OCI-LY7 (cell line): ENCODE results near the gene EPN1. TPM values are rescaled to one million over a fixed set of nuclear protein-coding genes. Genes with fewer than 3 reads are reported as not detected.

Source experiments
- BruUV-seq: library from RNA; stranded (reverse); fragments of 400-500 nt; replicated peaks from 2 replicates; lab custom pipeline; 2021; lab: Mats Ljungman, UMichigan
- CTCF ChIA-PET: fragments of 300-600 bp; sonication (Branson Sonifier 250); formaldehyde crosslinking; loops from one replicate; lab custom pipeline; 2022; ENCODE audit warnings: antibody characterized with exemption; ENCODE audit not compliant: unreplicated experiment; lab: Charles Lee
- POLR2A ChIA-PET: fragments of 300-600 bp; sonication (Branson Sonifier 250); formaldehyde crosslinking; loops from one replicate; lab custom pipeline; 2022; ENCODE audit warnings: antibody characterized with exemption; lab: Charles Lee
- DNase-seq: peaks from one replicate; pipeline ENCODE4 v3.0.0-alpha.2; 2015; ENCODE audit warnings: low spot score
- H2AFZ ChIP-seq: fragments of 200-600 bp; sonication (generic), shearing (Covaris generic); 2 replicates; pipeline ENCODE4 v1.6.1; 2014; ENCODE audit warnings: mild to moderate bottlenecking, antibody characterized with exemption, low read length, moderate library complexity
- H3K27ac ChIP-seq: fragments of 200-600 bp; sonication (generic); 2 replicates; pipeline ENCODE4 v1.5.1; 2014; ENCODE audit warnings: mixed run types, low read depth, mild to moderate bottlenecking, moderate library complexity, low read length, inconsistent platforms; ENCODE audit not compliant: poor library complexity, severe bottlenecking
- H3K36me3 ChIP-seq: fragments of 200-600 bp; sonication (generic); 2 replicates; pipeline ENCODE4 v1.6.1; 2014; ENCODE audit warnings: mild to moderate bottlenecking, antibody characterized with exemption, low read length, moderate library complexity, mixed read lengths; ENCODE audit not compliant: insufficient read depth
- H3K4me1 ChIP-seq: fragments of 200-600 bp; sonication (generic); 2 replicates; pipeline ENCODE4 v1.5.1; 2014; ENCODE audit warnings: mild to moderate bottlenecking, low read length; ENCODE audit not compliant: insufficient read depth, poor library complexity, severe bottlenecking
- H3K4me2 ChIP-seq: fragments of 200-600 bp; sonication (generic); 2 replicates; pipeline ENCODE4 v1.6.1; 2014; ENCODE audit warnings: mild to moderate bottlenecking, low read length
- H3K4me3 ChIP-seq: fragments of 200-600 bp; sonication (generic); 2 replicates; pipeline ENCODE4 v1.5.1; 2014; ENCODE audit warnings: mild to moderate bottlenecking, low read depth, low read length; ENCODE audit not compliant: poor library complexity, severe bottlenecking
- H3K79me2 ChIP-seq: fragments of 200-600 bp; sonication (generic); 2 replicates; pipeline ENCODE4 v1.6.1; 2016; ENCODE audit warnings: low read depth, mild to moderate bottlenecking, low read length, moderate library complexity, mixed read lengths; ENCODE audit not compliant: insufficient read depth
- H3K9me2 ChIP-seq: fragments of 200-600 bp; sonication (generic); 2 replicates; pipeline ENCODE4 v1.6.1; 2016; ENCODE audit warnings: mild to moderate bottlenecking, low read length, mixed read lengths; ENCODE audit not compliant: insufficient read depth
- H3K9me3 ChIP-seq: fragments of 200-600 bp; sonication (generic); 2 replicates; pipeline ENCODE4 v1.6.1; 2014; ENCODE audit warnings: mild to moderate bottlenecking, mixed run types, low read length, mixed read lengths
- H4K20me1 ChIP-seq: fragments of 200-600 bp; sonication (generic); 2 replicates; pipeline ENCODE4 v1.6.1; 2014; ENCODE audit warnings: mild to moderate bottlenecking, antibody characterized with exemption, low read length, moderate library complexity, mixed read lengths; ENCODE audit not compliant: insufficient read depth
- EZH2phosphoT487 ChIP-seq: fragments of 200-600 bp; sonication (generic); IDR thresholded peaks from 2 replicates; pipeline ENCODE4 v1.6.1; 2018; ENCODE audit warnings: low read depth, borderline replicate concordance, mild to moderate bottlenecking, mixed run types, antibody characterized with exemption, low read length, moderate library complexity, mixed read lengths
- intact Hi-C: fragments of 100-400 bp; cut with micrococcal nuclease; formaldehyde crosslinking; loops from one replicate; pipeline ENCODE4 v1.10.0; 2022; ENCODE audit not compliant: unreplicated experiment
- total RNA-seq, 2 experiments: library from RNA; depleted of rRNA in 1 of 2; stranded (reverse); fragments of >200 nt in 1 of 2; shearing (Covaris generic) in 1 of 2; gene quantifications; 2 replicates each; pipeline ENCODE4 v1.2.3, GENCODE V29; 2014 to 2022
- TF ChIP-seq, protein P1 (sequence below): fragments of 200-600 bp; sonication (generic); conservative IDR thresholded peaks from 2 replicates; pipeline ENCODE4 v1.5.1; 2014; ENCODE audit warnings: mild to moderate bottlenecking, antibody characterized with exemption, low read length, moderate library complexity, mixed read lengths

The EPN1 gene
- total RNA-seq, 2 experiments from 2014 or later: 40.5 to 120 TPM

- TF ChIP-seq, protein P1, sequence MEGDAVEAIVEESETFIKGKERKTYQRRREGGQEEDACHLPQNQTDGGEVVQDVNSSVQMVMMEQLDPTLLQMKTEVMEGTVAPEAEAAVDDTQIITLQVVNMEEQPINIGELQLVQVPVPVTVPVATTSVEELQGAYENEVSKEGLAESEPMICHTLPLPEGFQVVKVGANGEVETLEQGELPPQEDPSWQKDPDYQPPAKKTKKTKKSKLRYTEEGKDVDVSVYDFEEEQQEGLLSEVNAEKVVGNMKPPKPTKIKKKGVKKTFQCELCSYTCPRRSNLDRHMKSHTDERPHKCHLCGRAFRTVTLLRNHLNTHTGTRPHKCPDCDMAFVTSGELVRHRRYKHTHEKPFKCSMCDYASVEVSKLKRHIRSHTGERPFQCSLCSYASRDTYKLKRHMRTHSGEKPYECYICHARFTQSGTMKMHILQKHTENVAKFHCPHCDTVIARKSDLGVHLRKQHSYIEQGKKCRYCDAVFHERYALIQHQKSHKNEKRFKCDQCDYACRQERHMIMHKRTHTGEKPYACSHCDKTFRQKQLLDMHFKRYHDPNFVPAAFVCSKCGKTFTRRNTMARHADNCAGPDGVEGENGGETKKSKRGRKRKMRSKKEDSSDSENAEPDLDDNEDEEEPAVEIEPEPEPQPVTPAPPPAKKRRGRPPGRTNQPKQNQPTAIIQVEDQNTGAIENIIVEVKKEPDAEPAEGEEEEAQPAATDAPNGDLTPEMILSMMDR: no peak
- no peak for TF ChIP-seq EZH2phosphoT487
- no peak overlapping the region for H2AFZ ChIP-seq
- H3K36me3 ChIP-seq: peaks cover 86% of the 10 kb centered on the region
- BruUV-seq: no TSS peak
- H4K20me1 ChIP-seq: no peaks in the 10 kb centered on the region; the same call in 1 of the 2 replicates
- peak overlapping the region; percentile 11; the same call in 1 of the 2 replicates for H3K4me2 ChIP-seq
- peak overlapping the region; percentile 21 for H3K27ac ChIP-seq
- intact Hi-C loops: no loop called here
- peaks cover 40% of the 10 kb centered on the region for H3K4me1 ChIP-seq
- H3K9me2 ChIP-seq: no peaks in the 10 kb centered on the region
- ChIA-PET CTCF (no interaction called here), POLR2A (no interaction called here)
- peaks cover 61% of the 10 kb centered on the region for H3K79me2 ChIP-seq
- no peaks in the 10 kb centered on the region for H3K9me3 ChIP-seq
- H3K4me3 ChIP-seq: no peak overlapping the region
- no peak for DNase-seq
Observed at GRCh38 chr19:55673889-55674288, 1.1 kb upstream of the EPN1 start.

DNA sequence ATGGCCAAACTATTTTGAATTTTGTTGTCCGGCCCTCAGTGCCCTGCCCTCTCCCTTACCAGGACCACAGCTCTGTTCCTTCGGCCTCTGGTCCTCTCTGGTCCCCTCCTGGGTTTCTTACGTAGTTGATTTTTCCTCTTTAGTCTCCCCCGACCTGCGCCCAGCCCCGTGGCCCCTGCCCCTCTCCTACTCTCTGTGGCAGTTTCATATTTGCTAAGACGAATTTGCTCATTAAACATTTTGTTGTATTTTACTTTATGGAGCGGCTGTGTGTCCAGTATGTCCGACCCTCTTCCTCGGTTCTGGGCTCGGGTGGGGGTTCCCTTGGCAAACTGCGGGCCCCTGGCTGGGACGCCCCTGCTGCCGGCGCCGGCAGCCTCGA lies 576 bp upstream of the EPN1 start:
- H3K9me3 ChIP-seq: no peaks in the 10 kb centered on the region
- H3K79me2 ChIP-seq: peaks cover 66% of the 10 kb centered on the region
- DNase-seq: no peak
- H4K20me1 ChIP-seq: no peaks in the 10 kb centered on the region; the same call in 1 of the 2 replicates
- TF ChIP-seq, protein P1: no peak
- no peak for TF ChIP-seq EZH2phosphoT487
- peaks cover 46% of the 10 kb centered on the region for H3K4me1 ChIP-seq
- peak overlapping the region; percentile 95 for H3K4me3 ChIP-seq
- no peaks in the 10 kb centered on the region for H3K9me2 ChIP-seq
- CTCF ChIA-PET: no interaction called here
- H3K27ac ChIP-seq: peak overlapping the region; percentile 57
- BruUV-seq: no TSS peak
- no peak overlapping the region for H2AFZ ChIP-seq
- peaks cover 86% of the 10 kb centered on the region for H3K36me3 ChIP-seq
- POLR2A ChIA-PET: no interaction called here
- peak overlapping the region; percentile 72 for H3K4me2 ChIP-seq
- intact Hi-C loops: no loop called here

- peak overlapping the region; percentile 97 for H3K27ac ChIP-seq
- H3K9me3 ChIP-seq: no peaks in the 10 kb centered on the region
- BruUV-seq: no TSS peak
- no peaks in the 10 kb centered on the region; the same call in 1 of the 2 replicates for H4K20me1 ChIP-seq
- peak overlapping the region; percentile 95 for H3K4me3 ChIP-seq
- intact Hi-C loops: loop anchor here (5.0 kb wide), 2 partner anchors 131 to 156 kb away; partner anchors contain the start of gene NLRP11
- H3K79me2 ChIP-seq: peaks cover 80% of the 10 kb centered on the region
- peaks cover 86% of the 10 kb centered on the region for H3K36me3 ChIP-seq
- H3K9me2 ChIP-seq: no peaks in the 10 kb centered on the region
- H3K4me1 ChIP-seq: peaks cover 57% of the 10 kb centered on the region
- POLR2A ChIA-PET: no interaction called here
- H2AFZ ChIP-seq: no peak overlapping the region
- CTCF ChIA-PET: no interaction called here
- peak; percentile 28 for DNase-seq
- TF ChIP-seq, protein P1: no peak
- no peak for TF ChIP-seq EZH2phosphoT487
- H3K4me2 ChIP-seq: peak overlapping the region; percentile 92
Observed at GRCh38 chr19:55675661-55676354, 782 bp downstream of the EPN1 start.
